GM18511 (cell line): ENCODE results near the gene PTPN13.
"Not testable (repeated sequence)": the region's sequence is repeated elsewhere in the genome, so short reads cannot be mapped to it uniquely, and the experiment has no call there.

Source experiments
- ATAC-seq: cut with Tn5 transposase; IDR thresholded peaks from one replicate; pipeline ENCODE4 v1.9.1; 2021; ENCODE audit warnings: mild to moderate bottlenecking, moderate library complexity; ENCODE audit not compliant: unreplicated experiment

Gene PTPN13

GRCh38 chr4:86706923-86707597, 112.9 kb downstream of the PTPN13 start:
- no peak for ATAC-seq

GRCh38 chr4:86717651-86718050, 123.5 kb downstream of the PTPN13 start:
- peak; percentile 68 for ATAC-seq

GRCh38 chr4:86718152-86718551, 124.0 kb downstream of the PTPN13 start:
- ATAC-seq = no peak

- ATAC-seq = not testable (repeated sequence)
Measured at GRCh38 chr4:86719149-86719548, 125.0 kb downstream of the PTPN13 start.

- no peak for ATAC-seq
Measured at GRCh38 chr4:86720508-86721068, 126.5 kb downstream of the PTPN13 start.

GRCh38 chr4:86721412-86721811, 127.3 kb downstream of the PTPN13 start:
- no peak for ATAC-seq

- ATAC-seq = no peak
Measured at GRCh38 chr4:86730310-86730709, 136.2 kb downstream of the PTPN13 start.

- no peak for ATAC-seq
Measured at GRCh38 chr4:86737244-86737643, 143.1 kb downstream of the PTPN13 start.

- ATAC-seq = no peak
Measured at GRCh38 chr4:86741846-86742245, 147.7 kb downstream of the PTPN13 start.

GRCh38 chr4:86744570-86744969, 150.5 kb downstream of the PTPN13 start:
- no peak for ATAC-seq

- no peak for ATAC-seq
Measured at GRCh38 chr4:86749121-86749520, 155.0 kb downstream of the PTPN13 start.

GRCh38 chr4:86755388-86755787, 161.3 kb downstream of the PTPN13 start:
- no peak for ATAC-seq

GRCh38 chr4:86757468-86757867, 163.4 kb downstream of the PTPN13 start:
- ATAC-seq = no peak

GRCh38 chr4:86759298-86759697, 165.2 kb downstream of the PTPN13 start:
- no peak for ATAC-seq

GRCh38 chr4:86762649-86763048, 168.5 kb downstream of the PTPN13 start:
- ATAC-seq = no peak

GRCh38 chr4:86769794-86770193, 175.7 kb downstream of the PTPN13 start:
- no peak for ATAC-seq

- no peak for ATAC-seq
Measured at GRCh38 chr4:86771141-86771540, 177.0 kb downstream of the PTPN13 start.

GRCh38 chr4:86775061-86775460, 180.9 kb downstream of the PTPN13 start:
- ATAC-seq = no peak

GRCh38 chr4:86778175-86778574, 184.1 kb downstream of the PTPN13 start:
- no peak for ATAC-seq

GRCh38 chr4:86788826-86789225, 194.7 kb downstream of the PTPN13 start:
- ATAC-seq = no peak

GRCh38 chr4:86791126-86791525, 197.0 kb downstream of the PTPN13 start:
- ATAC-seq = no peak

- ATAC-seq = no peak
Measured at GRCh38 chr4:86809809-86810208, 215.7 kb downstream of the PTPN13 start.

- ATAC-seq = no peak
Measured at GRCh38 chr4:86810847-86811246, 216.7 kb downstream of the PTPN13 start.
